HepG2 (cell line): ENCODE measurements around the gene MSTN. TPM values are rescaled to one million over a fixed set of nuclear protein-coding genes. Genes with fewer than 3 reads are reported as not detected.

Experiments
- EED ChIP-seq: sonication (generic); formaldehyde crosslinking; IDR thresholded peaks from 2 replicates; pipeline ENCODE4 v1.5.0; 2020; ENCODE audit warnings: mild to moderate bottlenecking, missing genetic modification reagents
- NR3C1 ChIP-seq: sonication (generic); formaldehyde crosslinking; IDR thresholded peaks from 2 replicates; pipeline ENCODE4 v1.4.0; 2020; ENCODE audit warnings: missing genetic modification reagents
- SOX6 ChIP-seq, 2 experiments: fragments of 450-650 bp in 1 of 2; sonication (generic) in 1 of 2; formaldehyde crosslinking in 1 of 2; IDR thresholded peaks; 2 replicates each; pipeline versions ENCODE4 v1.4.0 to v1.6.1; 2017 to 2020; ENCODE audit warnings: antibody characterized with exemption in 1 of 2, mild to moderate bottlenecking in 1 of 2, missing genetic modification reagents in 1 of 2
- THAP11 ChIP-seq: IDR thresholded peaks from 2 replicates; pipeline ENCODE4 v1.6.1; 2016; ENCODE audit warnings: missing biosample characterization, missing genetic modification reagents
- ZBTB3 ChIP-seq: sonication (generic); formaldehyde crosslinking; IDR thresholded peaks from 2 replicates; pipeline ENCODE4 v1.4.0; 2020; ENCODE audit warnings: low read depth, mild to moderate bottlenecking, moderate library complexity, missing genetic modification reagents, borderline replicate concordance
- ZFP37 ChIP-seq: sonication (generic); formaldehyde crosslinking; IDR thresholded peaks from 2 replicates; pipeline ENCODE4 v1.4.0; 2020; ENCODE audit warnings: missing genetic modification reagents, borderline replicate concordance
- ZNF709 ChIP-seq: sonication (generic); formaldehyde crosslinking; IDR thresholded peaks from 2 replicates; pipeline ENCODE4 v1.5.0; 2020; ENCODE audit warnings: mild to moderate bottlenecking, missing genetic modification reagents
- ZSCAN20 ChIP-seq: sonication (generic); formaldehyde crosslinking; IDR thresholded peaks from 2 replicates; pipeline ENCODE4 v1.4.0; 2020; ENCODE audit warnings: missing genetic modification reagents, mild to moderate bottlenecking, borderline replicate concordance
- polyA plus RNA-seq, 8 experiments: library from polyadenylated mRNA; depleted of rRNA in 3 of 8; stranded (reverse) in 7 of 8; unstranded in 1 of 8; fragments of >200 nt; fragmentation: Illumina TruSeq in 4 of 8; extraction: Trizol in 4 of 8; gene quantifications; 2 replicates each; pipeline versions ENCODE4 v1.2.1 to v1.2.3, GENCODE V29; 2011 to 2016; ENCODE audit warnings: low read depth in 4 of 8, missing spikeins in 1 of 8, mixed read lengths in 1 of 8; ENCODE audit not compliant: insufficient read depth in 1 of 8
- total RNA-seq, 5 experiments: library from RNA; depleted of rRNA; stranded (reverse); fragments of >200 nt; fragmentation: Illumina TruSeq; extraction: Trizol; gene quantifications; 2 replicates each; pipeline ENCODE4 v1.2.3, GENCODE V29; 2016; ENCODE audit warnings: low read depth in 1 of 5
- TF ChIP-seq, protein P1 (sequence below): sonication (generic); formaldehyde crosslinking; IDR thresholded peaks from 2 replicates; pipeline ENCODE4 v1.5.0; 2020; ENCODE audit warnings: mild to moderate bottlenecking, missing genetic modification reagents, moderate library complexity
- TF ChIP-seq, protein P2 (sequence below), 2 experiments: sonication (generic) in 1 of 2; formaldehyde crosslinking in 1 of 2; IDR thresholded peaks; 2 replicates each; pipeline versions ENCODE4 v1.4.0 to v1.6.1; 2018 to 2020; ENCODE audit warnings: missing genetic modification reagents in 2 of 2, borderline replicate concordance in 1 of 2, low read depth in 1 of 2, mild to moderate bottlenecking in 1 of 2, missing biosample characterization in 1 of 2
- TF ChIP-seq, protein P3 (sequence below): sonication (generic); formaldehyde crosslinking; IDR thresholded peaks from 2 replicates; pipeline ENCODE4 v1.9.0; 2022; ENCODE audit warnings: low read depth, missing genetic modification reagents
- TF ChIP-seq, protein P4 (sequence below): IDR thresholded peaks from 2 replicates; pipeline ENCODE4 v1.6.1; 2012; ENCODE audit warnings: low read depth, low read length, improper control_type of control experiment
- TF ChIP-seq, protein P5 (sequence below): IDR thresholded peaks from 2 replicates; pipeline ENCODE4 v1.6.1; 2016; ENCODE audit warnings: low read depth, borderline replicate concordance
- TF ChIP-seq, protein P6 (sequence below): IDR thresholded peaks from 2 replicates; pipeline ENCODE4 v1.4.0; 2020; ENCODE audit warnings: mild to moderate bottlenecking, missing genetic modification reagents

MSTN gene
- total and polyA plus RNA-seq, 2 of the 13 experiments (the other 11 are each of a cell fraction or from before 2014, with no cell fraction given), result 0.04 TPM; not detected in 1

DNA sequence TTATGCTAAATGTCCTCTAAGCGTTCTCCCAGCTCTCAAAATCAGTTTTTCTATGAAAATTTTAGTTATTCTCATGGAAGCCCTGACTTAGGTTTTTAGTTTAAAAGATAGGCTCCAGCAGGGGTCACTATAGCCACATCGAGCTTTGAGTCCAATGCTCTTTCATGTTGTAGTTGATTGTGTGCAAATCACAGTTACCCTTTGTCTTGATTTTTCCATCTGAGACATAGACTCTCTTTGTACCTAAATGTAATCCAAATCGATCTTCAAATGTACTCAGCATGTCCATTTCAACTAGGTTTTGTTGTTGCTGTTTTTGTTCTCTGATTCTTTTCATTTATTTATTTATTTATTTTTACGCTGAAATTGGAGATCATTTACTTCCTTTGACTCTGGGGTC is 26.4 kb upstream of the MSTN start (continued):
- TF ChIP-seq, protein P1, sequence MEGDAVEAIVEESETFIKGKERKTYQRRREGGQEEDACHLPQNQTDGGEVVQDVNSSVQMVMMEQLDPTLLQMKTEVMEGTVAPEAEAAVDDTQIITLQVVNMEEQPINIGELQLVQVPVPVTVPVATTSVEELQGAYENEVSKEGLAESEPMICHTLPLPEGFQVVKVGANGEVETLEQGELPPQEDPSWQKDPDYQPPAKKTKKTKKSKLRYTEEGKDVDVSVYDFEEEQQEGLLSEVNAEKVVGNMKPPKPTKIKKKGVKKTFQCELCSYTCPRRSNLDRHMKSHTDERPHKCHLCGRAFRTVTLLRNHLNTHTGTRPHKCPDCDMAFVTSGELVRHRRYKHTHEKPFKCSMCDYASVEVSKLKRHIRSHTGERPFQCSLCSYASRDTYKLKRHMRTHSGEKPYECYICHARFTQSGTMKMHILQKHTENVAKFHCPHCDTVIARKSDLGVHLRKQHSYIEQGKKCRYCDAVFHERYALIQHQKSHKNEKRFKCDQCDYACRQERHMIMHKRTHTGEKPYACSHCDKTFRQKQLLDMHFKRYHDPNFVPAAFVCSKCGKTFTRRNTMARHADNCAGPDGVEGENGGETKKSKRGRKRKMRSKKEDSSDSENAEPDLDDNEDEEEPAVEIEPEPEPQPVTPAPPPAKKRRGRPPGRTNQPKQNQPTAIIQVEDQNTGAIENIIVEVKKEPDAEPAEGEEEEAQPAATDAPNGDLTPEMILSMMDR (CRISPR knock-in tag), result peak; percentile 81
- no peak for TF ChIP-seq ZSCAN20 (CRISPR knock-in tag)
- TF ChIP-seq SOX6 (IDR thresholded peaks at IDR 0.05), result no peak
- TF ChIP-seq SOX6 (CRISPR knock-in tag; IDR thresholded peaks at IDR 0.05), result peak; percentile 24; the same call in 1 of the 2 replicates
- TF ChIP-seq, protein P2, sequence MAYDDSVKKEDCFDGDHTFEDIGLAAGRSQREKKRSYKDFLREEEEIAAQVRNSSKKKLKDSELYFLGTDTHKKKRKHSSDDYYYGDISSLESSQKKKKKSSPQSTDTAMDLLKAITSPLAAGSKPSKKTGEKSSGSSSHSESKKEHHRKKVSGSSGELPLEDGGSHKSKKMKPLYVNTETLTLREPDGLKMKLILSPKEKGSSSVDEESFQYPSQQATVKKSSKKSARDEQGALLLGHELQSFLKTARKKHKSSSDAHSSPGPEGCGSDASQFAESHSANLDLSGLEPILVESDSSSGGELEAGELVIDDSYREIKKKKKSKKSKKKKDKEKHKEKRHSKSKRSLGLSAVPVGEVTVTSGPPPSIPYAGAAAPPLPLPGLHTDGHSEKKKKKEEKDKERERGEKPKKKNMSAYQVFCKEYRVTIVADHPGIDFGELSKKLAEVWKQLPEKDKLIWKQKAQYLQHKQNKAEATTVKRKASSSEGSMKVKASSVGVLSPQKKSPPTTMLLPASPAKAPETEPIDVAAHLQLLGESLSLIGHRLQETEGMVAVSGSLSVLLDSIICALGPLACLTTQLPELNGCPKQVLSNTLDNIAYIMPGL (CRISPR knock-in tag; IDR thresholded peaks at IDR 0.05; ENCODE audit: borderline replicate concordance in 1 of 2, low read depth in 1 of 2), result 0 out of 4 replicates have a peak, but pooled peaks of 1 of the 2 experiments have one; percentile 25
- TF ChIP-seq ZNF709 (CRISPR knock-in tag), result no peak
- TF ChIP-seq EED (CRISPR knock-in tag), result no peak
- TF ChIP-seq, protein P3, sequence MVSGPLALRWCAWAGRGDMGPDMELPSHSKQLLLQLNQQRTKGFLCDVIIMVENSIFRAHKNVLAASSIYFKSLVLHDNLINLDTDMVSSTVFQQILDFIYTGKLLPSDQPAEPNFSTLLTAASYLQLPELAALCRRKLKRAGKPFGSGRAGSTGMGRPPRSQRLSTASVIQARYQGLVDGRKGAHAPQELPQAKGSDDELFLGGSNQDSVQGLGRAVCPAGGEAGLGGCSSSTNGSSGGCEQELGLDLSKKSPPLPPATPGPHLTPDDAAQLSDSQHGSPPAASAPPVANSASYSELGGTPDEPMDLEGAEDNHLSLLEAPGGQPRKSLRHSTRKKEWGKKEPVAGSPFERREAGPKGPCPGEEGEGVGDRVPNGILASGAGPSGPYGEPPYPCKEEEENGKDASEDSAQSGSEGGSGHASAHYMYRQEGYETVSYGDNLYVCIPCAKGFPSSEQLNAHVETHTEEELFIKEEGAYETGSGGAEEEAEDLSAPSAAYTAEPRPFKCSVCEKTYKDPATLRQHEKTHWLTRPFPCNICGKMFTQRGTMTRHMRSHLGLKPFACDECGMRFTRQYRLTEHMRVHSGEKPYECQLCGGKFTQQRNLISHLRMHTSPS (CRISPR knock-in tag), result no peak
- TF ChIP-seq, protein P4, sequence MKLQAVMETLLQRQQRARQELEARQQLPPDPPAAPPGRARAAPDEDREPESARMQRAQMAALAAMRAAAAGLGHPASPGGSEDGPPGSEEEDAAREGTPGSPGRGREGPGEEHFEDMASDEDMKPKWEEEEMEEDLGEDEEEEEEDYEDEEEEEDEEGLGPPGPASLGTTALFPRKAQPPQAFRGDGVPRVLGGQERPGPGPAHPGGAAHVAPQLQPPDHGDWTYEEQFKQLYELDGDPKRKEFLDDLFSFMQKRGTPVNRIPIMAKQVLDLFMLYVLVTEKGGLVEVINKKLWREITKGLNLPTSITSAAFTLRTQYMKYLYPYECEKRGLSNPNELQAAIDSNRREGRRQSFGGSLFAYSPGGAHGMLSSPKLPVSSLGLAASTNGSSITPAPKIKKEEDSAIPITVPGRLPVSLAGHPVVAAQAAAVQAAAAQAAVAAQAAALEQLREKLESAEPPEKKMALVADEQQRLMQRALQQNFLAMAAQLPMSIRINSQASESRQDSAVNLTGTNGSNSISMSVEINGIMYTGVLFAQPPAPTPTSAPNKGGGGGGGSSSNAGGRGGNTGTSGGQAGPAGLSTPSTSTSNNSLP, result 0 out of 2 replicates have a peak, but pooled peaks have one; percentile 37
- no peak for TF ChIP-seq ZBTB3
- TF ChIP-seq, protein P5, sequence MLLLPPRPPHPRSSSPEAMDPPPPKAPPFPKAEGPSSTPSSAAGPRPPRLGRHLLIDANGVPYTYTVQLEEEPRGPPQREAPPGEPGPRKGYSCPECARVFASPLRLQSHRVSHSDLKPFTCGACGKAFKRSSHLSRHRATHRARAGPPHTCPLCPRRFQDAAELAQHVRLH (CRISPR knock-in tag), result no peak
- TF ChIP-seq ZFP37, result no peak
- TF ChIP-seq, protein P6, sequence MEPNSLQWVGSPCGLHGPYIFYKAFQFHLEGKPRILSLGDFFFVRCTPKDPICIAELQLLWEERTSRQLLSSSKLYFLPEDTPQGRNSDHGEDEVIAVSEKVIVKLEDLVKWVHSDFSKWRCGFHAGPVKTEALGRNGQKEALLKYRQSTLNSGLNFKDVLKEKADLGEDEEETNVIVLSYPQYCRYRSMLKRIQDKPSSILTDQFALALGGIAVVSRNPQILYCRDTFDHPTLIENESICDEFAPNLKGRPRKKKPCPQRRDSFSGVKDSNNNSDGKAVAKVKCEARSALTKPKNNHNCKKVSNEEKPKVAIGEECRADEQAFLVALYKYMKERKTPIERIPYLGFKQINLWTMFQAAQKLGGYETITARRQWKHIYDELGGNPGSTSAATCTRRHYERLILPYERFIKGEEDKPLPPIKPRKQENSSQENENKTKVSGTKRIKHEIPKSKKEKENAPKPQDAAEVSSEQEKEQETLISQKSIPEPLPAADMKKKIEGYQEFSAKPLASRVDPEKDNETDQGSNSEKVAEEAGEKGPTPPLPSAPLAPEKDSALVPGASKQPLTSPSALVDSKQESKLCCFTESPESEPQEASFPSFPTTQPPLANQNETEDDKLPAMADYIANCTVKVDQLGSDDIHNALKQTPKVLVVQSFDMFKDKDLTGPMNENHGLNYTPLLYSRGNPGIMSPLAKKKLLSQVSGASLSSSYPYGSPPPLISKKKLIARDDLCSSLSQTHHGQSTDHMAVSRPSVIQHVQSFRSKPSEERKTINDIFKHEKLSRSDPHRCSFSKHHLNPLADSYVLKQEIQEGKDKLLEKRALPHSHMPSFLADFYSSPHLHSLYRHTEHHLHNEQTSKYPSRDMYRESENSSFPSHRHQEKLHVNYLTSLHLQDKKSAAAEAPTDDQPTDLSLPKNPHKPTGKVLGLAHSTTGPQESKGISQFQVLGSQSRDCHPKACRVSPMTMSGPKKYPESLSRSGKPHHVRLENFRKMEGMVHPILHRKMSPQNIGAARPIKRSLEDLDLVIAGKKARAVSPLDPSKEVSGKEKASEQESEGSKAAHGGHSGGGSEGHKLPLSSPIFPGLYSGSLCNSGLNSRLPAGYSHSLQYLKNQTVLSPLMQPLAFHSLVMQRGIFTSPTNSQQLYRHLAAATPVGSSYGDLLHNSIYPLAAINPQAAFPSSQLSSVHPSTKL (CRISPR knock-in tag), result no peak
- peak; percentile 34; the same call in 1 of the 2 replicates for TF ChIP-seq THAP11
- TF ChIP-seq NR3C1 (CRISPR knock-in tag), result no peak
